ENCODE data around the gene MED25. TPM values are rescaled to one million over a fixed set of nuclear protein-coding genes. Genes with fewer than 3 reads are reported as not detected.

MED25 gene
- total RNA-seq, 1 experiment from 2014 or later = 99.6 TPM

GRCh38 chr19:49880162-49880869, 62.2 kb downstream of the MED25 start:
- H3K4me2 ChIP-seq = no peak overlapping the region
- peaks cover 14% of the 10 kb centered on the region for H3K4me1 ChIP-seq (replicated peaks; ENCODE audit: insufficient read depth)
- peaks cover 25% of the 10 kb centered on the region; the same call in 1 of the 2 replicates for H3K36me3 ChIP-seq (ENCODE audit: low read depth)
- intact Hi-C loops (cut with micrococcal nuclease; ENCODE audit: unreplicated experiment) = no loop called here
- H3K4me3 ChIP-seq = no peak overlapping the region
- no peak overlapping the region for H2AFZ ChIP-seq
- H4K20me1 ChIP-seq (ENCODE audit: insufficient read depth) = peaks cover 17% of the 10 kb centered on the region
- H3K27me3 ChIP-seq (ENCODE audit: insufficient read depth, low read depth) = no peaks in the 10 kb centered on the region
- DNase-seq = no peak
- H3K9me3 ChIP-seq (ENCODE audit: insufficient read depth, low read depth) = no peaks in the 10 kb centered on the region
- no peaks in the 10 kb centered on the region for H3K9me2 ChIP-seq (ENCODE audit: insufficient read depth)
- CTCF ChIA-PET = no interaction called here
- BruUV-seq (replicated peaks) = no TSS peak
- no peak overlapping the region for H3K27ac ChIP-seq
- POLR2A ChIA-PET (ENCODE audit: unreplicated experiment) = no interaction called here
- peaks cover 17% of the 10 kb centered on the region; the same call in 1 of the 2 replicates for H3F3A ChIP-seq (ENCODE audit: insufficient read depth, low read depth)
- TF ChIP-seq CTCF (conservative IDR thresholded peaks at IDR 0.05) = no peak
- TF ChIP-seq EZH2 (IDR thresholded peaks at IDR 0.05; ENCODE audit: low read depth) = no peak
- peaks cover 26% of the 10 kb centered on the region for H3K79me2 ChIP-seq (ENCODE audit: low read depth)

- TF ChIP-seq EZH2 (IDR thresholded peaks at IDR 0.05; ENCODE audit: low read depth) = no peak
- TF ChIP-seq CTCF (conservative IDR thresholded peaks at IDR 0.05) = no peak
- POLR2A ChIA-PET (ENCODE audit: unreplicated experiment) = no interaction called here
- BruUV-seq (replicated peaks) = no TSS peak
- Histone ChIP-seq H3K9me3 (ENCODE audit: insufficient read depth, low read depth) (no peaks in the 10 kb centered on the region), H2AFZ (no peak overlapping the region), H3K27me3 (ENCODE audit: insufficient read depth, low read depth) (no peaks in the 10 kb centered on the region), H3K4me1 (replicated peaks; ENCODE audit: insufficient read depth) (peaks cover 13% of the 10 kb centered on the region), H3K9me2 (ENCODE audit: insufficient read depth) (no peaks in the 10 kb centered on the region), H4K20me1 (ENCODE audit: insufficient read depth) (peaks cover 12% of the 10 kb centered on the region), H3K4me2 (no peak overlapping the region), H3K79me2 (ENCODE audit: low read depth) (peaks cover 17% of the 10 kb centered on the region), H3F3A (ENCODE audit: insufficient read depth, low read depth) (peaks cover 26% of the 10 kb centered on the region; the same call in 1 of the 2 replicates), H3K4me3 (no peak overlapping the region), H3K27ac (no peak overlapping the region), H3K36me3 (ENCODE audit: low read depth) (peaks cover 25% of the 10 kb centered on the region; the same call in 1 of the 2 replicates)
- CTCF ChIA-PET = no interaction called here
- intact Hi-C loops (cut with micrococcal nuclease; ENCODE audit: unreplicated experiment) = no loop called here
- no peak for DNase-seq
Observed at GRCh38 chr19:49881186-49881585, 63.1 kb downstream of the MED25 start.

GRCh38 chr19:49881672-49882394, 63.7 kb downstream of the MED25 start:
- no TSS peak for BruUV-seq (replicated peaks)
- POLR2A ChIA-PET (ENCODE audit: unreplicated experiment) = no interaction called here
- Histone ChIP-seq H3F3A (ENCODE audit: insufficient read depth, low read depth) (peaks cover 32% of the 10 kb centered on the region; the same call in 1 of the 2 replicates), H3K79me2 (ENCODE audit: low read depth) (peaks cover 15% of the 10 kb centered on the region), H3K36me3 (ENCODE audit: low read depth) (peaks cover 25% of the 10 kb centered on the region; the same call in 1 of the 2 replicates), H3K27ac (no peak overlapping the region), H3K9me2 (ENCODE audit: insufficient read depth) (no peaks in the 10 kb centered on the region), H2AFZ (no peak overlapping the region), H4K20me1 (ENCODE audit: insufficient read depth) (peaks cover 12% of the 10 kb centered on the region), H3K9me3 (ENCODE audit: insufficient read depth, low read depth) (no peaks in the 10 kb centered on the region), H3K4me3 (no peak overlapping the region), H3K27me3 (ENCODE audit: insufficient read depth, low read depth) (no peaks in the 10 kb centered on the region), H3K4me2 (no peak overlapping the region), H3K4me1 (replicated peaks; ENCODE audit: insufficient read depth) (peaks cover 13% of the 10 kb centered on the region)
- no peak for DNase-seq
- CTCF ChIA-PET = no interaction called here
- TF ChIP-seq CTCF (conservative IDR thresholded peaks at IDR 0.05) (no peak), EZH2 (IDR thresholded peaks at IDR 0.05; ENCODE audit: low read depth) (no peak)
- intact Hi-C loops (cut with micrococcal nuclease; ENCODE audit: unreplicated experiment) = no loop called here
